Right atrium auricular region (tissue), 2 donors: ENCODE data around the gene ZNF445. TPM values are rescaled to one million over a fixed set of nuclear protein-coding genes. Genes with fewer than 3 reads are reported as not detected.
A peak's percentile ranks its signal among the peaks of the same experiment; 100 is the strongest.

Experiments used
- DNase-seq: peaks from one replicate; pipeline ENCODE4 v3.0.0-alpha.2; 2019; ENCODE audit warnings: low spot score
- H3K27ac ChIP-seq, 2 donors: fragments of 200-600 bp; sonication (generic); 1 replicate in 1 of 2; 2 replicates in 1 of 2; pipeline ENCODE4 v1.5.1; 2016 to 2019
- H3K27me3 ChIP-seq, 2 donors: fragments of 200-600 bp; sonication (generic); one replicate each; pipeline versions ENCODE4 v1.5.1 to v1.6.0; 2017 to 2019
- H3K36me3 ChIP-seq: fragments of 200-600 bp; sonication (generic); one replicate; pipeline ENCODE4 v1.5.1; 2016
- H3K4me1 ChIP-seq, 2 donors: fragments of 200-600 bp; sonication (generic); one replicate each; pipeline versions ENCODE4 v1.5.1 to v1.6.0; 2017 to 2019
- H3K4me3 ChIP-seq, 2 donors: fragments of 200-600 bp; sonication (generic); 1 replicate in 1 of 2; 2 replicates in 1 of 2; pipeline ENCODE4 v1.5.1; 2017 to 2019; ENCODE audit warnings: mild to moderate bottlenecking in 1 of 2, moderate library complexity in 1 of 2
- H3K9me3 ChIP-seq, 2 donors: fragments of 200-600 bp; sonication (generic); one replicate each; pipeline ENCODE4 v1.5.1; 2019
- total RNA-seq, 2 donors: library from RNA; depleted of rRNA; stranded (reverse); fragments of >200 nt; gene quantifications; one replicate each; pipeline ENCODE4 v1.1.0, GENCODE V29; 2016
- TF ChIP-seq, protein P1 (sequence below), 2 donors: fragments of 200-600 bp; sonication (generic); IDR thresholded peaks; one replicate each; pipeline ENCODE4 v1.5.1; 2019; ENCODE audit warnings: antibody characterized with exemption in 2 of 2

Gene ZNF445
- total RNA-seq, 2 donors from 2014 or later, result 5.1 to 5.9 TPM

DNA sequence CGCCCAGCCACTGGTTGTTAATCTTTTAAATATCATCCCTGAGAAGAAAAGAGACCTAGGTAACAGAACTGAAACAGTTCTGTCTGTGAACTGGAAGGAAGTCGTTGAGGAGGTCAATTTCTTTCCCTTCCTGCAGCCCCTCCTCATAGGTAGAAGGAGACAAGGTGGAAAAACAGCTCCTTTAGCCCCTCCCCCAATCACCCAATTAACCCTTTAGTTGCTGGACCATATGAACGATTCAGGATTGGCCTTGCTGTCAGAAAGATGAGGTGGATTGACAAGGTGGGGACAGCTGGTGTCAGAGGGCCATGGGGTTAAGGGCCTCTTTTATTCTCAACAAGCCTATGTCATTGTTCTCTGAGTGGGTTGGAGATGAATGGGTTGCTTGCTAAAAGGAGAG, 36.0 kb upstream of the ZNF445 start:
- peaks cover 0 to 16% of the 10 kb centered on the region in 2 donors for H3K4me1 ChIP-seq
- H3K27ac ChIP-seq, result no peak overlapping the region
- DNase-seq, result no peak
- no peaks in the 10 kb centered on the region for H3K9me3 ChIP-seq
- H3K36me3 ChIP-seq, result no peaks in the 10 kb centered on the region
- TF ChIP-seq, protein P1, sequence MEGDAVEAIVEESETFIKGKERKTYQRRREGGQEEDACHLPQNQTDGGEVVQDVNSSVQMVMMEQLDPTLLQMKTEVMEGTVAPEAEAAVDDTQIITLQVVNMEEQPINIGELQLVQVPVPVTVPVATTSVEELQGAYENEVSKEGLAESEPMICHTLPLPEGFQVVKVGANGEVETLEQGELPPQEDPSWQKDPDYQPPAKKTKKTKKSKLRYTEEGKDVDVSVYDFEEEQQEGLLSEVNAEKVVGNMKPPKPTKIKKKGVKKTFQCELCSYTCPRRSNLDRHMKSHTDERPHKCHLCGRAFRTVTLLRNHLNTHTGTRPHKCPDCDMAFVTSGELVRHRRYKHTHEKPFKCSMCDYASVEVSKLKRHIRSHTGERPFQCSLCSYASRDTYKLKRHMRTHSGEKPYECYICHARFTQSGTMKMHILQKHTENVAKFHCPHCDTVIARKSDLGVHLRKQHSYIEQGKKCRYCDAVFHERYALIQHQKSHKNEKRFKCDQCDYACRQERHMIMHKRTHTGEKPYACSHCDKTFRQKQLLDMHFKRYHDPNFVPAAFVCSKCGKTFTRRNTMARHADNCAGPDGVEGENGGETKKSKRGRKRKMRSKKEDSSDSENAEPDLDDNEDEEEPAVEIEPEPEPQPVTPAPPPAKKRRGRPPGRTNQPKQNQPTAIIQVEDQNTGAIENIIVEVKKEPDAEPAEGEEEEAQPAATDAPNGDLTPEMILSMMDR (IDR thresholded peaks at IDR 0.05), result no peak
- H3K4me3 ChIP-seq, result no peak overlapping the region
- no peaks in the 10 kb centered on the region for H3K27me3 ChIP-seq

DNA sequence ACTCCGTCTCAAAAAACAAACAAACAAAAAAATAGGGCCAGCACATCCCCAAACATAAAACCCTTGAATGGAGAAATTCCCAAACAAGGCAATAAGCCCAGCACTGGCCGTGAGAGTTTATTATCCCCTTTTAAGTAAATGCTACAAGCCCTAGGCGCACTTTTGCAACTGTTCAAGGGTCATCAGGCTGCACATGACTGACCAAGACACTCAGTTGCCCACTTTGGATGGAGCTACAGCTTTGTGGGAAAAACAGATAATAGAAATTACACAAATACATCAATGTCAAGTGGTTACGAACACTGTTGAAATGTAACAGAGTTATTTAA, 33.7 kb upstream of the ZNF445 start:
- no peaks in the 10 kb centered on the region for H3K36me3 ChIP-seq
- no peak for DNase-seq
- H3K4me3 ChIP-seq, result peak overlapping the region; percentile 67 to 78
- H3K4me1 ChIP-seq, result peaks cover 0 to 16% of the 10 kb centered on the region in 2 donors
- TF ChIP-seq, protein P1 (IDR thresholded peaks at IDR 0.05), result no peak
- H3K9me3 ChIP-seq, result no peaks in the 10 kb centered on the region
- H3K27me3 ChIP-seq, result no peaks in the 10 kb centered on the region
- H3K27ac ChIP-seq, result peak overlapping the region; percentile 92 to 96

DNA sequence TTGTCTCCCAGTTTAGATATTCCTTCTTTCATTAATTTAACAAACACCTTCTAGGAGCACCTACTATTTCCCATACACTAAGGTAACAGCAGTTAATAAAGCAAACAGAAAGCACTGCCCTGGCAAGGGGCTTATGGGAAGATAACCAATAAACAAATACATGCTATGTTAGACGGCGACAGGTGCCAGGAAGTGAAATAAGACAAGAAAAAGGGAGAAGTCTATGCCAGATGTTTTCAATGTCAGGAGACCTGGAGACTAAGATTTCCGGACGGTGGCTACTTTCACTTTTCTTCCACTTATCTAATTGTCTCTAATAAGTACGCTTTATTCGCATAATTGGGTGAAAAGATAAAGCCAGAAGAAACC, 32.5 kb upstream of the ZNF445 start:
- TF ChIP-seq, protein P1 (IDR thresholded peaks at IDR 0.05), result no peak
- DNase-seq, result no peak
- Histone ChIP-seq H3K27me3 (no peaks in the 10 kb centered on the region), H3K4me1 (peaks cover 0 to 16% of the 10 kb centered on the region in 2 donors), H3K4me3 (peak overlapping the region; percentile 67 to 78), H3K27ac (peak overlapping the region; percentile 92 to 96), H3K36me3 (no peaks in the 10 kb centered on the region), H3K9me3 (no peaks in the 10 kb centered on the region)

DNA sequence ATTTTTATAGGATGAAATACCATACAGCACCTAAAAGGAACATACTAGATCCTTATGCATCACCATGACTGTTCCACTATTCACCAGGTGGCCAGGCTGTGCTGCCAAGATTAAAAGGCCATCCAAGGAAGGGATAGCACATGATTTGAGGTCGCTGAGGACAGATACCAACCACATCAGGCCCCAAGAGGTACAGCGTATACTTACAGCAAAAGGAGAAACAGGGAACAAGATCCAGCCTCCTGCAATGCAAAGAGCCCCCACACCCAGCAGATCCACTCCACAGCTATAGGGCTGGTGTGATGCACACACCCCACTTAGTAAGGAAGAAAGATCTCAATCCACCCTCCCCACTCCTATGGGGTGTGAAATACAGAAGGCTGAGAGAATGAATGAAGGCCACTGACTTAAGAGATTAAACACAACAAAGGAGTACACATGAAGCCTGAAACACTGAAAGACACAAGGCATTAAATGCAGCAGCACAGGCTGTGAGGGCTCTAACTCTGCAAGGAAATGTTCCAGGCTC, 32.0 kb upstream of the ZNF445 start:
- Histone ChIP-seq H3K36me3 (no peaks in the 10 kb centered on the region), H3K9me3 (no peaks in the 10 kb centered on the region), H3K27me3 (no peaks in the 10 kb centered on the region), H3K4me1 (peaks cover 0 to 16% of the 10 kb centered on the region in 2 donors), H3K4me3 (peak overlapping the region; percentile 67 to 78), H3K27ac (peak overlapping the region in 1 of 2 donors; percentile 92)
- TF ChIP-seq, protein P1 (IDR thresholded peaks at IDR 0.05), result no peak
- DNase-seq, result no peak

DNA sequence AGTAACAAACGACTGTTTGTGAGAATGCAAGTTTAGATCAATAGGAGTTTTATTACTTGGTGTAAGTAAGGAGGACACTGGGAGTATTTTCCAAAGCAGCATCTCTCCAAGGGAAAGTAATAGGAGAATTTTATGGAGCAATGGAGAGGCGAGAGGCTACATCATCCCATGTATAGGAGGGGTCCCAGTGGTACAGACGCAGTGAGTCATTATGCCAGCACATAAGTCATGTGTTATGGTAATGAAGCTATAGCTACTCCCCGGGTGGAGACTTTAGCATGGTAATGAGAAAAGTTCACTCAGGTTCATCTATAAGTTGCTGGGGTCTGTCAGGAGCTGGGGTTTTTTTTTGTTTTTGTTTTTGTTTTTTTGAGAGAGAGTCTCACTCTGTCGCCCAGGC, 29.5 kb upstream of the ZNF445 start:
- Histone ChIP-seq H3K9me3 (no peaks in the 10 kb centered on the region), H3K27ac (no peak overlapping the region), H3K4me1 (peaks cover 0 to 16% of the 10 kb centered on the region in 2 donors), H3K27me3 (no peaks in the 10 kb centered on the region), H3K4me3 (no peak overlapping the region), H3K36me3 (no peaks in the 10 kb centered on the region)
- TF ChIP-seq, protein P1 (IDR thresholded peaks at IDR 0.05), result no peak
- DNase-seq, result no peak

DNA sequence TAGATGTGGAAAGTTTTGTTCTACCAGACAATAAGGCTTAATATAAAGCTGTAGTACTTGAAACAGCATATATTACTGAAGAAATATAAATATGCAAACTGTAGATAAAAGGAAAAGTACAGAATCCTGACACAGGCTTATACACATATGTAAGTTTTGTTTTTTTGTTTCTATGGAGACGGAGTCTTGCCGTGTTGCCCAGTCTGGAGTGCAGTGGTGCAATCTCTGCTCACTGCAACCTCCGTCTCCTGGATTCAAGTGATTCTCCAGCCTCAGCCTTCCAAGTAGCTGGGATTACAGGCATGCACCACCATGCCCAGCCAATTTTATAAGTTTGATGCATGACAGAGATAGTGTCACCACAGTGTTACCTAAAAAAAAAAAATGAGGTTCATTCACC, 29.1 kb upstream of the ZNF445 start:
- no peak for DNase-seq
- Histone ChIP-seq H3K4me3 (no peak overlapping the region), H3K36me3 (no peaks in the 10 kb centered on the region), H3K27me3 (no peaks in the 10 kb centered on the region), H3K9me3 (no peaks in the 10 kb centered on the region), H3K27ac (no peak overlapping the region), H3K4me1 (peaks cover 0 to 16% of the 10 kb centered on the region in 2 donors)
- TF ChIP-seq, protein P1 (IDR thresholded peaks at IDR 0.05), result no peak
